ENCODE results near the gene MTA3.

Gene MTA3

DNA sequence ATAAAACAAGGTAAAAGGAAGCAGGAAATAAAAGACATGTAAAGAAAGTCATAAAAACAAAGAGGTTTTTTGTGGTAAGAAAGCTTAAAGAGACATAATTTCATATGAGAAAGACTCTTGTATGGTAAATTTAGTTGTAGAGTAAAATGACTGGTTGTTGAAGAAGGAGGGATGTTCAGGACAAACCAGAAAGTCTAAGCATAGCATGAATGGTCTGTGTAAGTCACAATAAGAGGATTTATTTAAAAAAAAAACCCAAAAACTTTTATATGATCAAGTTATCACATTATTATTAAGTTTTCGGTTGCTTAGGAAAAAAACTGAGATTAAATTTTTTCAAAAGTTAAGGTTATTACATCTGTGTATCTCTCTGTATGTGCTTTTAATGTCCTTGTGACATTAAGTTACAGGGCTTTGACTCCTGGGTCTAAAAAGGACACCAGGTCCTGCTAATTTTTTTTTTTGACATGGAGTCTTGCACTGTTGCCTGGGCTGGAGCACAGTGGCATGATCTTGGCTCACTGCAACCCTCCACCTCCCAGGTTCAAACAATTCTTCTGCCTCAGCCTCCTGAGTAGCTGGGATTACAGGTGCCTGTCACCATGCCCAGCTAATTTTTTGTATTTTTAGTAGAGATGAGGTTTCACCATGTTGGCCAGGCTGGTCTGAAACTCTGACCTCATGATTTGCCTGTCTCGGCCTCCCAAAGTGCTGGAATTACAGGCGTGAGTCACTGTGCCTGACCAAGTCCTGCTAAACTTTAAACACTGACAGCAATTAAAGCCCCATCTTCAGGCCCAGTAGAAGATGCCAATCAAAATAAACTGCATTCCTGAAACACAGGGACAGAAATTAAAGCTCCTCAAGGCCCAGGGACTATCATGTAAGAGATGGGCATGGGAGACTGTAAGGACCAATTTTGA, 209.7 kb downstream of the MTA3 start:
- Histone ChIP-seq H3K27me3 (ENCODE audit: insufficient read depth, low read depth) (no peaks in the 10 kb centered on the region), H3K36me3 (ENCODE audit: insufficient read depth) (no peaks in the 10 kb centered on the region), H3K27ac (no peak overlapping the region), H3K9ac (no peak overlapping the region), H3K4me2 (no peak overlapping the region), H3K4me3 (IDR thresholded peaks at IDR 0.05; ENCODE audit: insufficient read depth, low read depth, low read length) (no peak overlapping the region), H3K79me2 (ENCODE audit: insufficient read depth, low read depth) (no peaks in the 10 kb centered on the region), H4K20me1 (ENCODE audit: insufficient read depth) (no peaks in the 10 kb centered on the region), H2AFZ (ENCODE audit: low read depth) (no peak overlapping the region), H3K4me1 (ENCODE audit: low read depth, poor library complexity, severe bottlenecking) (peaks cover 19% of the 10 kb centered on the region)
- no peak for TF ChIP-seq CTCF (conservative IDR thresholded peaks at IDR 0.05; ENCODE audit: low read depth, low read length)

- Histone ChIP-seq H4K20me1 (ENCODE audit: insufficient read depth) (no peaks in the 10 kb centered on the region), H3K4me3 (IDR thresholded peaks at IDR 0.05; ENCODE audit: insufficient read depth, low read depth, low read length) (no peak overlapping the region), H2AFZ (ENCODE audit: low read depth) (no peak overlapping the region), H3K36me3 (ENCODE audit: insufficient read depth) (no peaks in the 10 kb centered on the region), H3K27me3 (ENCODE audit: insufficient read depth, low read depth) (no peaks in the 10 kb centered on the region), H3K79me2 (ENCODE audit: insufficient read depth, low read depth) (no peaks in the 10 kb centered on the region), H3K4me1 (ENCODE audit: low read depth, poor library complexity, severe bottlenecking) (peaks cover 4% of the 10 kb centered on the region), H3K27ac (no peak overlapping the region), H3K4me2 (no peak overlapping the region), H3K9ac (no peak overlapping the region)
- TF ChIP-seq CTCF (conservative IDR thresholded peaks at IDR 0.05; ENCODE audit: low read depth, low read length) = no peak
Measured at GRCh38 chr2:42781181-42781580, 212.7 kb downstream of the MTA3 start.

DNA sequence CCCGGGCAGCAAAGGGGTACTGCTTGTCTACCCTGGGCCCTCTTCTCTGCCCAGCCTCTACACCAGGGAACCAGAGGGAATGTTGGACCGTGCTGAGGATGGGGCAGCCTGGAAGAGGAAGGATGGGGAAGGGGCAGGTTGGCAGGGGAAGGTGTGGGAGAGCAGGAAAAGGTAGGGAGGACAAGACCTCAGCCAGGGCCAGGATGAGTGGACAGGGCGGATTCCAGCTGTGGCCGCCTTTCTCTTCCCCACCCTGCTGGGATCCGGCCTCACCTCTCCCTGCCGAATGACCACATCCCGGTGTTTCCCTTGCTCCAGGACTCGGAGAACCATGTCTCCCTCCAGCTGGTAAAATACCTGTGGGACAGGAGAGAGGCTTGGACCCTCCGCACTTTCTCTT, 215.1 kb downstream of the MTA3 start:
- TF ChIP-seq CTCF (conservative IDR thresholded peaks at IDR 0.05; ENCODE audit: low read depth, low read length) = no peak
- H3K4me1 ChIP-seq (ENCODE audit: low read depth, poor library complexity, severe bottlenecking) = no peaks in the 10 kb centered on the region
- H3K4me2 ChIP-seq = no peak overlapping the region
- H3K79me2 ChIP-seq (ENCODE audit: insufficient read depth, low read depth) = no peaks in the 10 kb centered on the region
- H4K20me1 ChIP-seq (ENCODE audit: insufficient read depth) = no peaks in the 10 kb centered on the region
- no peak overlapping the region for H2AFZ ChIP-seq (ENCODE audit: low read depth)
- H3K27ac ChIP-seq = no peak overlapping the region
- H3K36me3 ChIP-seq (ENCODE audit: insufficient read depth) = no peaks in the 10 kb centered on the region
- H3K27me3 ChIP-seq (ENCODE audit: insufficient read depth, low read depth) = no peaks in the 10 kb centered on the region
- H3K9ac ChIP-seq = no peak overlapping the region
- H3K4me3 ChIP-seq (IDR thresholded peaks at IDR 0.05; ENCODE audit: insufficient read depth, low read depth, low read length) = no peak overlapping the region

DNA sequence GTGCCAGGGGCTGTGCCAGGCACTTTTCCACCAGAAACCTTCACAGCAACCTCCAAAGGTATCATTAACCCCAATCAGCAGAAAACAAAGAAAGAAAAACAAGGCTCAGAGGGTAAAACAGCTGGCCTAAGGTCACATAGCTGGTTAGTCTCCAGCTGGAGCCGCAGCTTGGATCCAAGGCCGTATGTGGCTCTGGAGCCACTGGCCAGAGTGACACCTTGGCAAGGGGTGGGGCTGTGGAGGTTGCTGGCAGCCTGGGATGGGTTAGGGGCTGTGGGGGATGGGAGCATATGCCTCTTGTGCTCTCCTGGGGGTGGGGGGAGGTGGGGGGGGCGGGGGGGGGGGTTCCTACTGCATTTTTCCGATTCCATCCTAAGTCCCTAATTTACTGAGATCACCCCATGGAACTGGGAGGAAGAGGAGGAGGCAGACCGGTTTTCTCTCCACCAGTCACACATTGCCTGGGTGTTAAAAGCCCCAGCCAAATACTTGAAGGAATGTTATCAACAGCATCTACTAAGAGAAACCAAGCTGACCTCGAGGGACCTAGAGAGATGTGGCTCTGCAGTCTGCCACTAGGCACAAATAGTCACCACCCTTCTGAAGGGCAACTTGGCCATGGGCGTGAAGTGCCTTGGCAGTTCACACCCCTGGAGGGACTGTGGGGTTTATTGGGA, 215.9 kb downstream of the MTA3 start:
- H3K9ac ChIP-seq = no peak overlapping the region
- no peak overlapping the region for H2AFZ ChIP-seq (ENCODE audit: low read depth)
- H3K27ac ChIP-seq = no peak overlapping the region
- TF ChIP-seq CTCF (conservative IDR thresholded peaks at IDR 0.05; ENCODE audit: low read depth, low read length) = no peak
- no peak overlapping the region for H3K4me2 ChIP-seq
- no peaks in the 10 kb centered on the region for H3K27me3 ChIP-seq (ENCODE audit: insufficient read depth, low read depth)
- no peaks in the 10 kb centered on the region for H4K20me1 ChIP-seq (ENCODE audit: insufficient read depth)
- no peak overlapping the region for H3K4me3 ChIP-seq (IDR thresholded peaks at IDR 0.05; ENCODE audit: insufficient read depth, low read depth, low read length)
- no peaks in the 10 kb centered on the region for H3K79me2 ChIP-seq (ENCODE audit: insufficient read depth, low read depth)
- no peaks in the 10 kb centered on the region for H3K36me3 ChIP-seq (ENCODE audit: insufficient read depth)
- no peaks in the 10 kb centered on the region for H3K4me1 ChIP-seq (ENCODE audit: low read depth, poor library complexity, severe bottlenecking)
